HepG2 (cell line): ENCODE results near the gene GFRA4. TPM values are rescaled to one million over a fixed set of nuclear protein-coding genes. Genes with fewer than 3 reads are reported as not detected.

Experiments used
- ATAC-seq: fragments of 200-7000 bp; cut with Tn5 transposase; 3 replicates; pipeline ENCODE4 v1.9.1; 2020; ENCODE audit warnings: mild to moderate bottlenecking, moderate library complexity
- BruUV-seq: library from RNA; stranded (reverse); fragments of 400-500 nt; replicated peaks from 2 replicates; lab custom pipeline; 2021; lab: Mats Ljungman, UMichigan
- CTCF ChIA-PET: fragments of 300-600 bp; formaldehyde crosslinking; extraction: SDS; loops from one replicate; lab custom pipeline; 2021; ENCODE audit warnings: low total read pairs, inconsistent platforms, low intra/inter-chr PET ratio; lab: Yijun Ruan, JAX
- POLR2A ChIA-PET: fragments of 350-600 bp; sonication (Branson Sonifier 250); formaldehyde crosslinking; loops from one replicate; lab custom pipeline; 2020; ENCODE audit warnings: antibody characterized with exemption, inconsistent platforms; lab: Yijun Ruan, JAX
- DNase-seq: peaks from one replicate; pipeline ENCODE4 v3.0.0-alpha.2; 2015; ENCODE audit warnings: low spot score
- FAIRE-seq: peaks from 3 replicates; lab custom pipeline; 2011; peaks lifted over from hg19 to GRCh38; lab: Jason Lieb, UNC
- H2AFZ ChIP-seq: one replicate; pipeline ENCODE4 v1.6.1; 2011; ENCODE audit warnings: low read length, inconsistent platforms
- H3K27ac ChIP-seq: fragments of 300-600 bp; 3 replicates; pipeline ENCODE4 v1.8.0; 2011; ENCODE audit warnings: mixed run types, mild to moderate bottlenecking, mixed read lengths, low read length, inconsistent platforms; ENCODE audit not compliant: insufficient read depth; ENCODE audit errors: extremely low read length
- H3K27me3 ChIP-seq, 2 experiments: fragments of 200-600 bp in 1 of 2; 2 replicates in 1 of 2; 3 replicates in 1 of 2; pipeline versions ENCODE4 v1.6.0 to v1.8.0; 2011; ENCODE audit warnings: low read length in 2 of 2, mild to moderate bottlenecking in 2 of 2, moderate library complexity in 2 of 2, inconsistent platforms in 1 of 2; ENCODE audit not compliant: insufficient read depth in 2 of 2, control insufficient read depth in 1 of 2
- H3K36me3 ChIP-seq, 2 experiments: fragments of 200-600 bp in 1 of 2; replicated peaks in 1 of 2; 2 replicates in 1 of 2; 3 replicates in 1 of 2; pipeline versions ENCODE4 v1.5.1 to v1.8.0; 2011; ENCODE audit warnings: low read length in 2 of 2, inconsistent platforms in 1 of 2; ENCODE audit not compliant: insufficient read depth in 2 of 2, control insufficient read depth in 1 of 2
- H3K4me1 ChIP-seq: 2 replicates; pipeline ENCODE4 v1.5.1; 2012; ENCODE audit warnings: low read length, inconsistent platforms; ENCODE audit not compliant: insufficient read depth
- H3K4me2 ChIP-seq: 2 replicates; pipeline ENCODE4 v1.6.0; 2011; ENCODE audit warnings: low read depth, low read length, inconsistent platforms
- H3K4me3 ChIP-seq, 3 experiments: fragments of 200-600 bp in 1 of 3; sonication (generic), shearing (Covaris generic) in 1 of 3; replicated peaks in 1 of 3; 2 replicates each; pipeline ENCODE4 v1.5.1; 2011 to 2016; ENCODE audit warnings: low read length in 3 of 3, inconsistent platforms in 2 of 3, low read depth in 2 of 3, mild to moderate bottlenecking in 2 of 3, control low read depth in 1 of 3, mixed read lengths in 1 of 3; ENCODE audit not compliant: insufficient read depth in 1 of 3
- H3K79me2 ChIP-seq: one replicate; pipeline ENCODE4 v1.6.1; 2011; ENCODE audit warnings: low read length, inconsistent platforms; ENCODE audit not compliant: insufficient read depth
- H3K9ac ChIP-seq: 2 replicates; pipeline ENCODE4 v1.6.0; 2011; ENCODE audit warnings: mild to moderate bottlenecking, low read depth, low read length, inconsistent platforms; ENCODE audit not compliant: insufficient read depth
- H3K9me3 ChIP-seq: 2 replicates; pipeline ENCODE4 v1.5.1; 2012; ENCODE audit warnings: mild to moderate bottlenecking, low read length
- H4K20me1 ChIP-seq: 2 replicates; pipeline ENCODE4 v1.6.0; 2011; ENCODE audit warnings: inconsistent platforms, mild to moderate bottlenecking, low read length, moderate library complexity; ENCODE audit not compliant: insufficient read depth
- CREB3 ChIP-seq: sonication (generic); formaldehyde crosslinking; IDR thresholded peaks from 2 replicates; pipeline ENCODE4 v1.5.0; 2020; ENCODE audit warnings: missing genetic modification reagents
- GPN1 ChIP-seq: sonication (generic); formaldehyde crosslinking; IDR thresholded peaks from 2 replicates; pipeline ENCODE4 v1.5.1; 2020; ENCODE audit warnings: missing genetic modification reagents, borderline replicate concordance
- HOXA3 ChIP-seq: sonication (generic); formaldehyde crosslinking; IDR thresholded peaks from 2 replicates; pipeline ENCODE4 v1.5.0; 2020; ENCODE audit warnings: missing genetic modification reagents
- MNT ChIP-seq: fragments of 450-650 bp; IDR thresholded peaks from 2 replicates; pipeline ENCODE4 v1.6.1; 2016
- PPARG ChIP-seq: conservative IDR thresholded peaks from 2 replicates; pipeline ENCODE4 v1.6.1; 2016; ENCODE audit warnings: missing biosample characterization, missing genetic modification reagents
- RFXAP ChIP-seq: sonication (generic); formaldehyde crosslinking; IDR thresholded peaks from 2 replicates; pipeline ENCODE4 v1.4.0; 2020; ENCODE audit warnings: missing genetic modification reagents, borderline replicate concordance
- RXRA ChIP-seq: sonication (generic); formaldehyde crosslinking; IDR thresholded peaks from 2 replicates; pipeline ENCODE4 v1.5.1; 2020; ENCODE audit warnings: missing genetic modification reagents
- ZFP37 ChIP-seq: sonication (generic); formaldehyde crosslinking; IDR thresholded peaks from 2 replicates; pipeline ENCODE4 v1.4.0; 2020; ENCODE audit warnings: missing genetic modification reagents, borderline replicate concordance
- ZMYM2 ChIP-seq: sonication (generic); formaldehyde crosslinking; IDR thresholded peaks from 2 replicates; pipeline ENCODE4 v1.8.0; 2022; ENCODE audit warnings: mild to moderate bottlenecking, missing genetic modification reagents
- ZNF772 ChIP-seq: sonication (generic); formaldehyde crosslinking; IDR thresholded peaks from 2 replicates; pipeline ENCODE4 v1.5.0; 2020; ENCODE audit warnings: mild to moderate bottlenecking, missing genetic modification reagents
- WGBS: methylation state at CpG from one replicate; pipeline ENCODE4 v1.1.6; 2017; ENCODE audit warnings: low lambda C conversion rate; 5-methylcytosine and 5-hydroxymethylcytosine counted together
- in situ Hi-C: cut with HindIII; loops from 2 replicates; pipeline ENCODE4 v1.10.0; 2017; ENCODE audit warnings: low pct_unique_long_range_greater_than_20kb; ENCODE audit not compliant: extremely low pct_ligation_motif_present
- intact Hi-C: fragments of 100-400 bp; cut with micrococcal nuclease; formaldehyde crosslinking; loops from one replicate; pipeline ENCODE4 v1.10.0; 2022; ENCODE audit not compliant: unreplicated experiment
- polyA plus RNA-seq, 8 experiments: library from polyadenylated mRNA; depleted of rRNA in 3 of 8; stranded (reverse) in 7 of 8; unstranded in 1 of 8; fragments of >200 nt; fragmentation: Illumina TruSeq in 4 of 8; extraction: Trizol in 4 of 8; gene quantifications; 2 replicates each; pipeline versions ENCODE4 v1.2.1 to v1.2.3, GENCODE V29; 2011 to 2016; ENCODE audit warnings: low read depth in 4 of 8, missing spikeins in 1 of 8, mixed read lengths in 1 of 8; ENCODE audit not compliant: insufficient read depth in 1 of 8
- total RNA-seq, 5 experiments: library from RNA; depleted of rRNA; stranded (reverse); fragments of >200 nt; fragmentation: Illumina TruSeq; extraction: Trizol; gene quantifications; 2 replicates each; pipeline ENCODE4 v1.2.3, GENCODE V29; 2016; ENCODE audit warnings: low read depth in 1 of 5

Gene GFRA4
- total and polyA plus RNA-seq, 2 of the 13 experiments (the other 11 are each of a cell fraction or from before 2014, with no cell fraction given): not detected

GRCh38 chr20:3681352-3681930 is 18.2 kb upstream of the GFRA4 start (continued):
- TF ChIP-seq CREB3: no peak
- no peak for TF ChIP-seq ZFP37 (CRISPR knock-in tag)
- peak; percentile 65; the same call in 1 of the 2 replicates for TF ChIP-seq GPN1 (CRISPR knock-in tag)
- no peak for TF ChIP-seq ZMYM2 (CRISPR knock-in tag)
- no peak for TF ChIP-seq RFXAP (CRISPR knock-in tag)
- 0 out of 2 replicates have a peak, but pooled peaks have one; percentile 14 for TF ChIP-seq RXRA (CRISPR knock-in tag)
- TF ChIP-seq ZNF772 (CRISPR knock-in tag): 0 out of 2 replicates have a peak, but pooled peaks have one; percentile 12
- 0 out of 2 replicates have a peak, but pooled peaks have one; percentile 17 for TF ChIP-seq HOXA3
- TF ChIP-seq, all 625 proteins: peak for 9

- H3K79me2 ChIP-seq: no peaks in the 10 kb centered on the region
- no peak for TF ChIP-seq RFXAP (CRISPR knock-in tag)
- no peak for TF ChIP-seq PPARG (CRISPR knock-in tag)
- TF ChIP-seq MNT: peak; percentile 22; the same call in 1 of the 2 replicates
- no peak overlapping the region for H3K9ac ChIP-seq
- in situ Hi-C loops (no loop called here), intact Hi-C loops (no loop called here)
- no peak overlapping the region for H3K4me3 ChIP-seq
- BruUV-seq: no TSS peak
- H3K9me3 ChIP-seq: no peaks in the 10 kb centered on the region
- H4K20me1 ChIP-seq: no peaks in the 10 kb centered on the region
- peak; percentile 8 for ATAC-seq
- ChIA-PET CTCF (no interaction called here), POLR2A (no interaction called here)
- FAIRE-seq: no peak
- no peak for DNase-seq
- 0 out of 2 replicates have a peak, but pooled peaks cover 9% of the 10 kb centered on the region for H3K4me1 ChIP-seq
- no peak overlapping the region for H2AFZ ChIP-seq
- no peak overlapping the region for H3K27ac ChIP-seq
- WGBS: 40% methylated on average over 9 of the region's 15 CpGs
- no peak overlapping the region for H3K4me2 ChIP-seq
- peaks cover 38 to 81% of the 10 kb centered on the region in 2 experiments for H3K27me3 ChIP-seq
- no peaks in the 10 kb centered on the region for H3K36me3 ChIP-seq
Measured at GRCh38 chr20:3680701-3681351, 17.6 kb upstream of the GFRA4 start.
